NCI-H2227 (cell line): ENCODE measurements around the gene HAPLN3.

ENCODE experiments used
- DNase-seq: peaks from one replicate; lab custom pipeline; 2025; ENCODE audit not compliant: unreplicated experiment; lab: John Stamatoyannopoulos, UW

HAPLN3 gene

DNA sequence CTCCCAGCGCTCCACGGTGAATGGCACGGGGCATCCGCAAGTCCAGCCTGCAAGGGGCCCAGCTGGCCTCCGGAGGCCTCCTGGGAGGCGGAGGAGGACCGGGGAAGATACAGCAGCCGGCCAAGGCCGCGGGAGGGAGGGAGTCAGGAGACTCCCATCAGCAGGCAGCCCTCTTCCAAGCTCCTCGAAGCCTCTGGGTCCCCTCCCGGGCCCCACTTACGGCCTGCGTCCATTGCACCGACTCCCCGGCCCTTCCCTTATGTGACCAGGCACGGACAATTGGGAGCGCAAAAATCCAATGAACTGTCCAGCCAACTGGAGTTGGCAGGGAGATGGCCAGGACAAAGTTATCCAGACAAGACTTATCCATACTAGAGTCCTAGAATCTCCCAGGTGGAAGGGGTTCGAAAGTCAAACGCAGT, 17.2 kb upstream of the HAPLN3 start:
- no peak for DNase-seq

DNA sequence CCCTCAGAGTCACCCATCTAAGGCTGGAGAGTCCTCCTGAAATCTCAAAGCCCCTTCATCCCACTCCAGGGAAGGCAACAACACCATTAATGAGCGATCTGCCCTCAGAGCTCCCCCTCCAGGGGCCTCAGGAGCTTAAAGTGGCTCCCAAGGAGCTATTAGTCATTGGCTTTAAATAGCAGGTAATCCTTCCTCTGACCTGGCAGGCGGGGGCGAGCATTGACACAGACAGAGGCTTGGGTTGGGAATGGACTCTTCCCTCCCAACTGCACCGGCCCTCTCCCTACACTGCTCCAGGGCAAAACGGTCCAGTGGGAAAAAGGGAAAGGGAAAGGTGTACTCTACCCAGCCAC, 16.4 kb upstream of the HAPLN3 start:
- peak; percentile 2 for DNase-seq

DNA sequence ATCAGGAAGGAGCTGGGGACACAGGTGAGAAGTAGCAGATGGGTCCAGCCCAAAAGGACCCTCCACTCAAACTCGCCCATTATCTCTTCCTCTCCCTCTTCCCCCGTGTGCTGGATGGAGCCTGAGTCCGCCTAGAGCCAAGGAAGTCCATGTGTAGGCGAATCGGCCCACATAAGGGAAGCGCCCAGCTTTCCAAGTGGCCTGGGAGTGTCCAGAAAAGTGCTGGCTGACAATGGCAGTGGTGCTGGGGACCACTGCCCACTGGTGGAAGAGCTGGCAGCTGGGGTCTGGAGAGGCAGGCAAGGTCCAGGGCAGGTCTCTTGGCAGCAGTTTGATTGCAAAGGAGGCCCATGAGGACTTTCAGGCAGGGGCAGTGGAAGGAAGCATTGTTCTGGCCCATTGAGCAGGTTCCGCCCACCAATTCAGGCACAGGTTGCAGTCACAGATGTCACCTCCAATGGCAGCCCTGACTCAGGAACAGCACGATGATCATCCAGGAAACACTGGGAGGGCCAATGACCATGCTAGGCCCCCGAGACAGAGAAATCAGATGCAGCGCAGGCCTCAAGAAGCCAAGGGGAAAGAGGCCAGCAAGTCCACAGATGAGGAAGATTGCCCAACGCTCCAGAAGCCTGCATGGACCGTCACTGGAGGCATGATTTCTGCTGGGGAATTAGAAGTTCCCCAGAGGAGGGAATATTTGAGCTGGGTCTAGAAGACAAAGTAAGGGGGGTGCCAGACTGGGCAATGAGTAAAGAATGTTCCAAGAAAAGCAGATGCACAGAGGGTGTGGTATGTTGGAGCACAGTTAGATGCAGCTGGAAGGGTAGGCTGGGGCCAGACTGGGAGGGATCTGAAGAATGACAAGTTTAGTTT, 14.8 kb upstream of the HAPLN3 start:
- no peak for DNase-seq

DNA sequence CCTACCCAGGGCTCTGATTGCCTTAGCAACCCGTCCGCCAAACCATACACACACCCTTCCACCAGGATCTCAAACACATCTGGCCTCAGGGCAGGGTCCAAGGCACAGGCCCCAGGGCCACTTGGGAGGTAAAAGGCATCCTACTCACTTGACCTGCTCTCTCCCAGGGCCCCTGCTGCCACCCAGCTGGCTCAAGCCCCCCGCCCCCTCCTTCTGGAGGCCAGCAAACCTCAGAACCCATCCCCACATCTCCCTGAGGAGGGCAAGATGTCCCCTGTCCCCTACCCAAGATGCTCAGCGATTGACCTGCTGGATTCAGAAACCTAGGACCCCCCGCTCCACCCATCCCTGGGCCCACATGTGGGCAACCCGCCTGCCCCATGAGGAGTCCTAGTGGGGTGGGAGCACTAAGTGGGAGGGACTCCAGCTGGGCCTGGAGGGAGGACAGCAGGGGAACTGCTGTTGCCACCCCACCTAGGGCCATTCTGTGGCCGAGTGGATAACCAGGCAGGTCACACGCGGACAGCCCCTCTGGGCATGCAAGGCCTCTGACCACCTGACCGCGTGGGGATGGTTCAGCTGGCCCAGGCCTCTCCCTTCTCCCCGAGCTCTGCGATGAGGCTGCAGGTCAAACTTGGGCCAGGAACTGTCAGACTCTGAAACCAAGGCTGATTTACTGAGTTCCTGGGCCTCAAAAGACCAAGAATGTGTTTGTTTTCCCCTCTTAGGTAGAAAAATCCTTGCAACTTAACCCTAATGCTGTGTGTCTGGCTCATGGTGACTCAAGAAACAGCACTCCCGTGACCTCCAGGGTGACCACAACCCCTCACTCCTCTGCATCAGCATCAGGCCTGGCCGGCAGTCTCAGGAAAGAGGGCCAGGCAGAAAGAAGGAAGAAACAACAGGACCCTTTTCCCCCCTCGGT, 13.6 kb upstream of the HAPLN3 start:
- no peak for DNase-seq

DNA sequence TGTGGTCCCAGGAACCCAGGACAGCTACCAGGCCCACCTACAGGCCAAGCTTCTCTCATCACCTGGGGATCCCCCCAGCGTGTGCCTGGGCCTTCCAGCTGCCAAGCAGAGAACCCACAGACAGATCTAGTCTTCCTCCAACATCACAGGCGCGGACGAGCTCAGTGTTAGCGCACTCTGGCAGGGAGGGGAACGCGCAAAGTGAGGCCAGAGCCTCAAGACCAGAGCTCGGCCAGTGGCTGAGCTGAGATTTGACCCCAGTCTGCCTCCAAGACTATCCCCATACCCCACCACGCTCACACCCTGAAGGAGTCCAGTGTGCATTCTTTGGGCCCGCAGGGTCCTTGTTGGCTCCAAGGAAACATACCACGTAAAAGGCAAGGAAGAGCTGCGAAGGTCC, 12.8 kb upstream of the HAPLN3 start:
- DNase-seq: no peak

DNA sequence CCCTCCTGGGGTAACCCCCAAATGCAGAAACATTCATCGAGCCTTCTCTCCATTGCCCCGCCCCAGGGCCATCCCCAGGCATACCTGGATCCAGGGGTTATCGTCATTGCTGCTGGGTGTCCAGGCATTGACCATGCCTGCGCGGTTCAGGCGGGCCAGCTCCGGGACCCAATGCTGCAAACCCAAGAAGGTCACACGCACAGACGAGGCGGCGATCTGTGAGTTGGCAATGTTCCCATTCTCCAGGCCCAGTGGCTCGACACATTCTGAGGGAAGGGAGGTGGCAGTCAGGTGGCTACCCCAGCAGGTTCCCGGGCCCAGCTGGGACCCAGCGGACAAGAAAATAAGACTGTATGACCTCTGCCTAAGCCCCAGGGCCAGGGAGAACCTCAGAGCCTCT, 11.8 kb upstream of the HAPLN3 start:
- no peak for DNase-seq

DNA sequence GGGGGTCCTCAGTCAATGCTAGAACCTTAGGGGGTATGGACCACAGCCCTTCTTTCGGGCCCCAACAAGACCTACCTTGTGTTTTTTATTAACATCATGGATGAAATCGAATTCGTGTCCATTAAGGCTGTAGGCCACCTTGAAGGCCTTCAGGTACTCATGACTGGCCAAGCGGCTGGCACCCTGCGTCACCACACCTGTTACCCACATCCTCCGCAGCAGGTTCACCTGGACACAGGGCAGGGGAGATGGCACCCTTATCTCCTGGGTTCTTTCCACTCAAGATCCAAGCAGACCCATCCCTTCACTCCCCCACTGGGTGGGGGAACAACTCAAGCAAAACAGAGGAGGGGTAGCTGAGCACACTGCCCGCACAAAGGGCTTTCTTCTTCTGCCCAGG, 11.2 kb upstream of the HAPLN3 start:
- no peak for DNase-seq

DNA sequence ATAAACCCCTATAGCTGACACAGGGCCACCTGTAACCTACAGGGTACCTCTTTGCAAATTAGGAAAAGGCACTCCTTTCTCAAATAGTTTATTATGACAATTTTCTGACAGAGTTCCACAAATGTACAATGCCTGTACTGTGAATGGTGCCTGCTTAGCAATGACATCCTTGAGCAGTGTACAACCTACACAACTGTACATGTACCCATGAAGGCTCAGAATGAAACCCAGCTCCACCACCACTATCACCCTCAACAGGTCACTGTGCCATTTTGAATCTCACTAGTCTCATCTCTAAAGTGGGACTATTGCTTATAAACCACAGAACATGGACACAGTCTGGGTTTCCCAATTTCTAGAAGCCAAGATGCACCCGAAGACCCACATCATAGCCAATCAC, 10.8 kb upstream of the HAPLN3 start:
- DNase-seq: no peak

DNA sequence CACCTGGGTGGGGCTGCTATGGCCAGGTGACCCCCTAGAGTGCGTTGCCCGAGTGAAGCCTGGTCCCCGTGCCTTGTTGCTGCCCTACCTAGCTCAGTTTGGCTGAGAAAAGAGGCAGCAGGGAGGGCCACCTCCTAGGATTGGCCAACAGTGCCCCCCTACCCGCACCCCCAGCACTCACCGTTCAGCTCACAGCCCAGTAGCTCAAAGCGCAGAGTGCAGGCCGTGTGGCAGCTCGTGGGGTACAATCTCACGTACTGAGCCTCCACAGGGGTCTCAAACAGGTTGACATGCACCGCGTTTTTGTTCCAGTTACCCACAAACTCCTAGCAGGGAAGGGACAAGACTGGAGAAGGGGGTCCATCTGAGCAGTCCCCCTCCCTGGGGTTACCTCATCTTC, 10.2 kb upstream of the HAPLN3 start:
- DNase-seq: no peak

DNA sequence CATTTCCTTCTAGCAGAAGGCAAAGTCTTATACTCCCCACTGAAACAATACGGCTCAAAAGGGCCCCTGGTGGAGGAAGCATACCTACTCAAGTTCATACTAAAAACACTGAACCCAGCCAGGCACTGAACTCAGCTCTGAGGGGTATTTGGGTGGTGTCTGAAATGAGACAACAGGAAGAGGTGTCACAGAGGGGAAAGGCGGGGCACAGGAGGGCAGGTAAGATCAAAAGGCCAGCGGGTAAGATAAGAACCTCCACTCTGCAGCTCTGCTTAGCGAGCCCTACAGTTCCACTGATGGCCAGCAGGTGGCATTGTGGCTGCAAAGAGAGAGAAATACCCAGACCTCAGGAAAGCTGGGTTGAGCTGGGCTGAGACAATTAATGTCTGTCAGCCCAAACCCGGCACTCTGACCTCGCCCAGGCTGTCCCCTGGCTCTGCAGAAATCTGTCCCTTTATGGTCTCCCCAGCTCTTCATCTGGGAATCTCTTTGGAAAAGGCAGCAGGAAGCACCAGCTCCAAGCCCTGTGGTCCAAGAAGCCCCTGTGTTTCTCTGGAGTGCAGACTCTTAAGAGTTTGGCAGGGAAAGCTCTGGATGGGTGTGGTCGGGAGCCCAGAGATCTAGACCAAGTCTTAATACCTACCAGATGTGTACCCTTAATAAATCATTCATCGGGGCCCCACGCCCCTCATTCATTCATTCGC, 9.4 kb upstream of the HAPLN3 start:
- peak; percentile 71 for DNase-seq

DNA sequence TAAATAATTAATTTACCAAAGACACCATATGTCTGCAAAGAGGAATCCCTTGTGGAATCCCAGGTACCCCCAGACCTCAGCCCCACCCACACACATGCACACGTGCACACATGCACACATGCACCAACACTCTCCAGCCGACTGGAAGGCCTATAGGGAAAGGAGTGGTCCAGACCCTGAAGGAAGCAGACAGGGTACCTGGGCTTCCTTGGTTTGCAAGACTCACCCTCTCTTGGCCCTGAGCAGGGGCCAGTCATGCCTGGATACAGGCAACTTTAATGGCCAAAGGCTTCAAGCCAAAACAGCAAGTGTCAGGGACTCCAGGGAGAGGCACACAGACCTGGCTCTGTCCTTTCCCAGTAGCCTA, 8.9 kb upstream of the HAPLN3 start:
- DNase-seq: no peak

DNA sequence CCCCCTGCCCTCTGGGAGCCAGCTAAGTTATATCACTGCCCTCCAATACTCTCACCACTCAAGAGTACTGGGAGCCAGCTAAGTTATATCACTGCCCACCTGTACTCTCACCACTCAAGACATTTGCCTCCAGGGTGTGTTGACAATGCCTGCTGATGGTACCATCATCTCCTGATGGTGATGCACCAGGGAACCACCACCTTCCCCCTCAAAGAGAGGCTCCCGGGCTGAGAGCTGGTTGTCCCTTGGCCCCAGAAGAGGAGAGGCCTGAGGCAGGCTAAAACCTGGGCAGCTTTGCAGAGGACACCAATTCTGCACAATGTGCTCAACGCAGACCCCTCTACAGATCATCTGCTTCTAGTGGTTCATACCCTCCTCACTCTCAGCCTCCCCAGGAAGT, 7.5 kb upstream of the HAPLN3 start:
- DNase-seq: no peak

DNA sequence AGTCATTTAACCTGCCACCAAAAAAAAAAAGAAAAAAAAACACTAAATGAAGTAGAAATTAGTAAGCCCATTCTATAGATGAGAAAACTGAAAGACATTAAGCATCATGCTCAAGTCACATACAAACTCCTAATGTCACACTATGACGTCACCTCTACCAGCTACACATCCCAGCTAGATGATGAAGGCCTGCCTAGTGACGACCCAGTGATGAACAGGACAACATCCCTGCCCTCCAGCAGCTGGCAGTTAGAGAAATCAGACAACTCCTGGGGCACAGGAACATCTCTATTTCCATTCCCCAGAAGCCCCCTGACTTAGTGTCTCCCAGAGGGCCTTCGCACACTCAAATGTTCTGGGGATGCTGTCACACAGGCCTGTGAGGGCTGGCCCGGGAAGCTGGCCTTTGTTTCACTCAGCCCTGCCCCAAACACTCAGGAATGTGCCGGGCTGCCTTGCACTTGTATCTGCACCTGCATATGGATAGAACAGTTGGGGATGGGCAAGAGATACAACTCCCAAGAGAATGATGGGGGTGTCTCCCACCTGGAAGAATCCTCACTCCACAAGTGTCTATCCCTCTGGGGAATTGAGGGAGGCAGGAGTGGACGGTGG, 7.0 kb upstream of the HAPLN3 start:
- DNase-seq: no peak

DNA sequence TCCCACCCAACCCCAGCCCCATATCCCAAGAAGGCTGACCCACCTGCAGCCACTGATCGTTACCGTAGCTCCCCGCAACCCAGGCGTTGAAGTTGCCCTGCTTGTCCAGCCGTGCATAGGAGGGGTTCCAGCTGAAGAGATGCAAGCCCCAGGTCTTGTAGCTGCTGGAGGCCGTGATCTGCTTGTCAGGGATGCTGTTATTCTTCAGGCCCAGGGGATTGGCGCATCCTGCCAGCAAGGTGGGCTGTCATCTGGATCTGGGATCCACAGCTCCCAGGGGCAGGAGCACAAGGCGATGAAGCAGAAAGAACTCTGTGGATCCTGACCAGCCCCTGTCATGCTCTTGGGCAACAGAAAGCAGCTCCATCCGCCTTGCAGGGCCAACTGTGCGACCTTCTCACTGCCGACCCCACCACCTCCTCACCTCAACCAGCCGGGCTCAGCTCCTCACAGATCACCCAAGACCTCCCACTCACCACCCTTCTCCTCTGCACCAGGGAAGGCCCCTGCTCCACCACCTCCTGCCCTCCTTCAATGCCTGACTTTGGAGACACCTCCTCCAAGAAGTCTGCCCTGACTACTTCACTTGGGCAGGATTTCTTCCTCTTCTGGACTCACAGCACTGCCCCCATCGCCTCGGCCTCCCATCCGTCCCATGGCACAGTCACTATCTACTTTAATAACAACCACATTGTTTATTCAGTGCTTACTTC, 6.3 kb upstream of the HAPLN3 start:
- no peak for DNase-seq

DNA sequence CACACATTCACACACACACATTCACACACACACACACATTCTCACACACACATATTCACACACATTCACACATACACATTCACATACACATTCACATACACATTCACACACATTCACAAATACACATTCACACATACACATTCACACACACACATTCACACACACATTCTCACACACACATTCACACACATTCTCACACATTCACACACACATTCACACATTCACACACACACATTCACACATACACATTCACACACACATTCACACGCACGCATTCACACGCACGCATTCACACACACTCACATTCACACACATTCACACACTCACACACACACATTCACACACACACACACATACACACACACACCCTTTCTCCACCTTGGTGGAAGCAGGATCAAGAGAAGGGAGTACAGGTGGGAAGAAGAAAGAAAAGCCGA, 5.7 kb upstream of the HAPLN3 start:
- no peak for DNase-seq

DNA sequence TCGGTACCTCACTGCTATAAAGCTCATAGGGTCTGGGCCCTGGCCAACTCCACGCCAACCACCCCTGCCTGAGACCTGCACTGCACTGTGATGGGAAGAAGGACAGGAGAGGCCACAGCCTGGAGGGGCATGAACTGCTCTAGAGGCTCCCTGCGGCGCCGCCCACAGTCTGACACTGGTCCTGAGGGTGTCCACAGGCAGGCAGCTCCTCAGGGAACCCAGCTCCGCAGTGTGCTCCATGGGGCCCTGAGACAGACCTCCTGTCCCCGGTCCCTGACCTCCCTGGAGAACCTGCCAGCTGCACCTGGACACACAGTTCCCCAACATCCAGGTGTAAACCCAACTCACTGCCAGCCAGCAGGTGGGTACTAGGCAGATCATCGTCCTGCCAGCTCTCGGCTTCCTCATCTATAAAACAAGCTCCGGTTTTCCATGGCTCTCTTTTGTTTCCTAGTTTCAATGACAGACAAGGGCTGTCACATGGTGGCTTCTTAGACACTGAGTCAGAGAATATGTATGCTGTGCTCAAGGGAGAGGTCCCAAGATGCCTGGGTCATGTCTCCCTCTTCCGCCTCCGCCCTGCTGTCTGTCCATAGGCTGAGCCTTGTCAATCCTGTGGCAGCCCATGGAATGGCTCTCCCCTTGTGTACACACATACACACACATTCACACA, 5.1 kb upstream of the HAPLN3 start:
- DNase-seq: no peak

DNA sequence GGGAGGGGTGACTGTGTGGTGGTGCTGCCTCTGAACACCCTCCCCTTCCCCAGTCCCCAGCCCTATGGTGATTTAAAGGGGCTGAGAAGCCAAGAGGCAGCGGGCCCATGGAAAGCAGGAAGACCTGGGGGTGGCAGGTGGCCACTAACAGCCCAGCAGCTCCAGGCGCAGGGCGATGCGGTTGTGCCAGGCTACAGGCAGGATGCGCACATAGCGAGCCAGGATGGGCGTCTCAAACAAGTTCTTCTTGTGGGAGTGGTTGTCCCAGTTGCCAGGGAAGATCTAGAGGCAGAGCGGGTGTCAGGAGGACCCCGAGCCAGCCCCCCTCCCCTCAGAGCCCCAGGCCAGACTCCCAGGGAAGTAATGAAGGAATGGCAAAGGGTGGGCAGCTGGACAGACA, 3.9 kb upstream of the HAPLN3 start:
- no peak for DNase-seq

DNA sequence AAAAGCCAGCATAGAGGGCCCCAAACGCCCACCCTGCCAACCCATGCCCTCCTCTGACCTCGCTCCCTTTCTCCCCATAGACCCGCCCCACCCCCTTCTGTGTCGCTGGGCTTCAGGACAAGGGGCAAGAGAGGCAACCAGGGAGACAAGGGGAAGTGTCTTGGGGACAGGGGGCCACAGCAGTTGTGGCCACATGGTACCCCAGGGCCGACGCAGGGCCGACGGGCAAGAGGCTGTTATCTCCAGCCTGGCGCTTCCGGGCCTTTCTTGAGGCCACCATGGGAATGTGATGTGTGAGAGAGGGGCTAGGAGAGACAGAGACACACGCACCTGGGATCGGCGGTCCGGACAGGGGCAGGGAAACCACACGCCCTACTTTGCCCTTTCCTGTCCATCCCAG, 3.4 kb upstream of the HAPLN3 start:
- no peak for DNase-seq

DNA sequence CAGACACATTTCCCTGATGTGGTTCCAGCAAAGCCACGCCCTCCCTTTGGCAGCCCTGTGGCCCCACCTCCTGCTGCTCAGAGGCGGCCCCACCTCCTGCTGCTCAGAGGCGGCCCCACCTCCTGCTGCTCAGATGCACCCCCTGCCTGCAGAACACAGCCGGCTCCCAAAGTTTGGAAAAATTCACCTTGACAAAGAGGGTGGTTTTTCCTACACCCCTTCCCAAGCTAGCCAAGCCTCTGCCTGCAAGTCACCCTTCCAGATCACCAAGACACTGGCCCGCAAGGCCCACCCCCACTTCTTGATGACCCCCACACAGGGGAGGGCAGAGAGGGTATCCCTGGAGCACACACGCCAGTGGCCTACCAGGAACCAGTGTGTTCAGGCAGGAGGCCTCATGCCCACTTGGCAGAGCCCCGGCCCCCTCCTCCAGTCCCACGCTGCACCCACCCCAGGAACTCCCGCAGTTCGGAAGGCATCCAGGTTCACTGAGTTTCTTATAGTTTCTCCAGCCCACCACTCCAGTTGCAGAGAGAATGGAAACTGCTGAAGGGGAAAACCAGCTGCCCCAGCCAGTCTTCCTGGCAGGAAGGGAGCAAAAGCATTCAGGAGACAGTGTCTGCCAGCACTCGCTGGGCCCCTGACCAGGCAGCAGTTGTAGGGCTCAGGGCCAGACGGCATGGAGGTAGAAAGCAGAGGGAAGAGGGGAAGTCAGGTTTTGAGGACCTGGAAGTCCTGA, 2.3 kb upstream of the HAPLN3 start:
- peak; percentile 22 for DNase-seq

DNA sequence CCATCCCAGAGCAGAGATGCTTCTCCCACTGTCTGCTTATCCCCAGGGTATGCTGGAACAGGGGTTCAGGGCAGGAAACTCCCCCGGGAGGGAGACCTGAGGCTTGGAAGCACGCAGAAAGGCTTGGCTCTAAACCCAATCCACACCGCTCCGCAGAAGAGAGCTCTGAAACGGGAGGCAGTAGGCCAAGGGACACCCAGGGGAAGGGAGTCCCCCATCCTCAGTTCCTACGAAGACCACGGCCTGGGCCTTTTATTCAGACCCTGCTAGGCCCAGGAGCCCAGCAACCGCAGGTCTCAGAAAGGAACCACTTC, 1.8 kb upstream of the HAPLN3 start:
- DNase-seq: no peak
